ENCODE results near the gene PSPC1. TPM values are rescaled to one million over a fixed set of nuclear protein-coding genes. Genes with fewer than 3 reads are reported as not detected.
A peak's percentile ranks its signal among the peaks of the same experiment; 100 is the strongest.

The PSPC1 gene
- polyA plus RNA-seq, 2 of the 4 experiments (the other 2 are of a cell fraction) = 47.5 to 49.0 TPM

DNA sequence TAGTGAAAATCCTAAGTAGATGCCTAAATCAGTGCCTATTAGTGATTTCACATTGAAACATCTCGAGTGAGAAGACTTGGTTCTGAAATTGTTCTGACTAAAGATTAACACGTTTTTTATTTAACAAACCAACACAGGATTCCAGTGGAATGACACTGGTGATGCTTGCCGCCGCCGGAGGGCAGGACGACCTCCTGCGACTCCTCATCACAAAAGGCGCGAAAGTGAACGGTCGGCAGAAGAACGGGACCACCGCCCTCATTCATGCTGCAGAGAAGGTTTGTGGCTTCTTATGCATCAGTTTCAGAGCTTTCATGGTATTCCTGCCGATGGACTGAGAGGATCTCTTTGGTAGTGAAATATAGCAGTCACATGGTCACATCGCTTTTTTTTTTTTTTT lies 121.2 kb downstream of the PSPC1 start:
- Histone ChIP-seq H3K4me3 (no peak overlapping the region), H3K4me2 (no peak overlapping the region), H3K4me1 (no peaks in the 10 kb centered on the region), H3K27ac (no peak overlapping the region), H3K9me3 (no peaks in the 10 kb centered on the region)
- 89% methylated on average over 15 of the region's 15 CpGs for WGBS (ENCODE audit: missing lambda C conversion rate)
- DNase-seq (ENCODE audit: low read depth in 1 of 2, low spot score in 1 of 2) = no peak
- TF ChIP-seq RNF2 (IDR thresholded peaks at IDR 0.05; ENCODE audit: borderline replicate concordance, low read depth) (no peak), NPAS2 (CRISPR knock-in tag; IDR thresholded peaks at IDR 0.05; ENCODE audit: borderline replicate concordance) (no peak), CEBPB (IDR thresholded peaks at IDR 0.05) (no peak), TP53 (CRISPR knock-in tag; IDR thresholded peaks at IDR 0.05) (no peak), NFE2L2 (conservative IDR thresholded peaks at IDR 0.05; ENCODE audit: low read length) (no peak), RAD21 (conservative IDR thresholded peaks at IDR 0.05 in 1 of 2, IDR thresholded peaks at IDR 0.05 in 1 of 2) (no peak), SREBF2 (IDR thresholded peaks at IDR 0.05) (no peak), ZNF302 (CRISPR knock-in tag; IDR thresholded peaks at IDR 0.05) (no peak), MAFK (IDR thresholded peaks at IDR 0.05; ENCODE audit: partially characterized antibody) (no peak), JUN (IDR thresholded peaks at IDR 0.05) (no peak), HEYL (CRISPR knock-in tag; IDR thresholded peaks at IDR 0.05) (no peak), SMC3 (IDR thresholded peaks at IDR 0.05) (no peak), RCOR1 (IDR thresholded peaks at IDR 0.05; ENCODE audit: low read depth, low read length) (no peak), ZSCAN20 (CRISPR knock-in tag; IDR thresholded peaks at IDR 0.05) (no peak), EHMT2 (IDR thresholded peaks at IDR 0.05; ENCODE audit: low read depth) (no peak)
- TF ChIP-seq, protein P1, sequence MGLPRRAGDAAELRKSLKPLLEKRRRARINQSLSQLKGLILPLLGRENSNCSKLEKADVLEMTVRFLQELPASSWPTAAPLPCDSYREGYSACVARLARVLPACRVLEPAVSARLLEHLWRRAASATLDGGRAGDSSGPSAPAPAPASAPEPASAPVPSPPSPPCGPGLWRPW (IDR thresholded peaks at IDR 0.05) = no peak
- ChIA-PET POLR2A (no interaction called here), CTCF (no interaction called here)
- ATAC-seq = no peak
- no peak for FAIRE-seq

DNA sequence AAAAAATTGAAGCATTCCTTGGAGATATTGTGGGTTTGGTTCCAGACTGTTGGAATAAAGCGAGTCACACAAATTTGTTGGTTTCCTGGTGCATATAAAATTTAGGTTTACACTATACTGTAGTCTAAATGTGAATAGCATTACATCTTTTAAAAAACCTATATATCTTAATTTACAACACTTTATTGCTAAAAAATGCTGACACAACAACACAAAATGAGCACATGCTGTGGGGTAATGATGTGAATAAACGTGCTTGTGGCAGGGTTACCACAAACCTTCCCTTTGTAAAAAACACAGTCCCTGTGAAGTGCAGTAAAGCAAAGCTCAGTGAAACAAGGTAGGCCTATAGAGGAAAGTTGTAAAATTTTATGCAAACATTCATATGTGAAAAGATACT lies 121.6 kb downstream of the PSPC1 start:
- CTCF ChIA-PET = no interaction called here
- Histone ChIP-seq H3K4me3 (no peak overlapping the region), H3K27ac (no peak overlapping the region), H3K9me3 (no peaks in the 10 kb centered on the region), H3K4me2 (no peak overlapping the region), H3K4me1 (no peaks in the 10 kb centered on the region)
- TF ChIP-seq HEYL (CRISPR knock-in tag; IDR thresholded peaks at IDR 0.05) (no peak), EP300 (IDR thresholded peaks at IDR 0.05) (no peak), CBX2 (IDR thresholded peaks at IDR 0.05; ENCODE audit: borderline replicate concordance, low read depth) (no peak), MAFK (IDR thresholded peaks at IDR 0.05; ENCODE audit: partially characterized antibody) (peak; percentile 65)
- 92% methylated on average over 2 of the region's 2 CpGs for WGBS (ENCODE audit: missing lambda C conversion rate)
- DNase-seq (ENCODE audit: low read depth in 1 of 2, low spot score in 1 of 2) (no peak), ATAC-seq (no peak), FAIRE-seq (no peak)
- POLR2A ChIA-PET = no interaction called here

DNA sequence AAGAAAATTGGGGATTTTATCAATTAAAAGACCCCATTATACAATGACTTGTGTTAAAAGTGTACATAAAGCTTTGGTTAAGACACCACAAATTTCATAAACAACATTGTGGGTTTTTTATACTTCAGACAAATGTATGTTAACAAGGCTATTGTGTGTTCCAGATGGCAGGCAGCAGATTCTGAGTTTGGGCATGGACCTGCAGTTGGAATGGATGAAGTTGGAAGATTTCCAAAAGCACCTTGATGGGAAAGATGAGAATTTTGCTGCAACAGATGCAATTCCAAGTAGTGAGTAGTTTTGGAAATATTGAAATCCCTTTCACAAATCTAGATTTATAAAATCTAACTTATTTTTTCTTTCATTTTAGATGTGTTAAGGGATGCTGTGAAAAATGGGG lies 123.9 kb downstream of the PSPC1 start:
- POLR2A ChIA-PET = no interaction called here
- CTCF ChIA-PET = no interaction called here
- Histone ChIP-seq H3K4me3 (no peak overlapping the region), H3K27ac (no peak overlapping the region), H3K9me3 (no peaks in the 10 kb centered on the region), H3K4me1 (no peaks in the 10 kb centered on the region), H3K4me2 (no peak overlapping the region)
- DNase-seq (ENCODE audit: low read depth in 1 of 2, low spot score in 1 of 2) (no peak), FAIRE-seq (no peak), ATAC-seq (no peak)
- no peak for TF ChIP-seq MAZ (IDR thresholded peaks at IDR 0.05; ENCODE audit: borderline replicate concordance, low read depth, low read length)
- TF ChIP-seq, protein P2, sequence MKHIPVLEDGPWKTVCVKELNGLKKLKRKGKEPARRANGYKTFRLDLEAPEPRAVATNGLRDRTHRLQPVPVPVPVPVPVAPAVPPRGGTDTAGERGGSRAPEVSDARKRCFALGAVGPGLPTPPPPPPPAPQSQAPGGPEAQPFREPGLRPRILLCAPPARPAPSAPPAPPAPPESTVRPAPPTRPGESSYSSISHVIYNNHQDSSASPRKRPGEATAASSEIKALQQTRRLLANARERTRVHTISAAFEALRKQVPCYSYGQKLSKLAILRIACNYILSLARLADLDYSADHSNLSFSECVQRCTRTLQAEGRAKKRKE (CRISPR knock-in tag; IDR thresholded peaks at IDR 0.05; ENCODE audit: low read depth) = no peak
- no peak for TF ChIP-seq FOXS1 (CRISPR knock-in tag; IDR thresholded peaks at IDR 0.05)
- no peak for TF ChIP-seq GATA3 (IDR thresholded peaks at IDR 0.05; ENCODE audit: borderline replicate concordance)
- no peak for TF ChIP-seq POLR2AphosphoS2 (conservative IDR thresholded peaks at IDR 0.05; ENCODE audit: low read length)
- TF ChIP-seq, protein P3, sequence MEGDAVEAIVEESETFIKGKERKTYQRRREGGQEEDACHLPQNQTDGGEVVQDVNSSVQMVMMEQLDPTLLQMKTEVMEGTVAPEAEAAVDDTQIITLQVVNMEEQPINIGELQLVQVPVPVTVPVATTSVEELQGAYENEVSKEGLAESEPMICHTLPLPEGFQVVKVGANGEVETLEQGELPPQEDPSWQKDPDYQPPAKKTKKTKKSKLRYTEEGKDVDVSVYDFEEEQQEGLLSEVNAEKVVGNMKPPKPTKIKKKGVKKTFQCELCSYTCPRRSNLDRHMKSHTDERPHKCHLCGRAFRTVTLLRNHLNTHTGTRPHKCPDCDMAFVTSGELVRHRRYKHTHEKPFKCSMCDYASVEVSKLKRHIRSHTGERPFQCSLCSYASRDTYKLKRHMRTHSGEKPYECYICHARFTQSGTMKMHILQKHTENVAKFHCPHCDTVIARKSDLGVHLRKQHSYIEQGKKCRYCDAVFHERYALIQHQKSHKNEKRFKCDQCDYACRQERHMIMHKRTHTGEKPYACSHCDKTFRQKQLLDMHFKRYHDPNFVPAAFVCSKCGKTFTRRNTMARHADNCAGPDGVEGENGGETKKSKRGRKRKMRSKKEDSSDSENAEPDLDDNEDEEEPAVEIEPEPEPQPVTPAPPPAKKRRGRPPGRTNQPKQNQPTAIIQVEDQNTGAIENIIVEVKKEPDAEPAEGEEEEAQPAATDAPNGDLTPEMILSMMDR (IDR thresholded peaks at IDR 0.05) = no peak
- TF ChIP-seq FOSL2 (IDR thresholded peaks at IDR 0.05) = no peak
- no peak for TF ChIP-seq FOSL2 (CRISPR knock-in tag; IDR thresholded peaks at IDR 0.05)
- TF ChIP-seq CHD4 (IDR thresholded peaks at IDR 0.05; ENCODE audit: borderline replicate concordance) = no peak
- no peak for TF ChIP-seq JUN (IDR thresholded peaks at IDR 0.05)
- no peak for TF ChIP-seq HDAC2 (IDR thresholded peaks at IDR 0.05)
- no peak for TF ChIP-seq HOXB5 (CRISPR knock-in tag; IDR thresholded peaks at IDR 0.05)
- no peak for TF ChIP-seq JUNB (IDR thresholded peaks at IDR 0.05)
- TF ChIP-seq ESRRA (IDR thresholded peaks at IDR 0.05; ENCODE audit: borderline replicate concordance, low read length) = no peak
- TF ChIP-seq NR3C1 (IDR thresholded peaks at IDR 0.05) = no peak
- TF ChIP-seq SMC3 (IDR thresholded peaks at IDR 0.05) = no peak
- TF ChIP-seq EP300 (IDR thresholded peaks at IDR 0.05) = no peak
